ENCODE measurements around the gene PTCRA.
"Not testable (repeated sequence)": the region's sequence is repeated elsewhere in the genome, so short reads cannot be mapped to it uniquely, and the experiment has no call there.

The PTCRA gene

GRCh38 chr6:42904467-42904866 is 11.4 kb upstream of the PTCRA start:
- DNase-seq = no peak

GRCh38 chr6:42907336-42907735 is 8.5 kb upstream of the PTCRA start:
- DNase-seq = no peak

- DNase-seq = no peak
Measured at GRCh38 chr6:42909835-42910234, 6.0 kb upstream of the PTCRA start.

- DNase-seq = no peak
Measured at GRCh38 chr6:42911171-42912021, 4.5 kb upstream of the PTCRA start.

GRCh38 chr6:42914546-42914945 is 1.3 kb upstream of the PTCRA start:
- DNase-seq = no peak

- DNase-seq = no peak
Measured at GRCh38 chr6:42916288-42916687, 435 bp downstream of the PTCRA start.

- DNase-seq = no peak
Measured at GRCh38 chr6:42921801-42922200, 5.9 kb downstream of the PTCRA start.

GRCh38 chr6:42923666-42924065 is 7.8 kb downstream of the PTCRA start:
- no peak for DNase-seq

- no peak for DNase-seq
Measured at GRCh38 chr6:42925248-42925857, 9.5 kb downstream of the PTCRA start.

- DNase-seq = peak; percentile 92
Measured at GRCh38 chr6:42928986-42929820, 13.3 kb downstream of the PTCRA start, which contains the start of gene CNPY3. CNPY3 (plus strand) TSS chr6:42929480; CDS start chr6:42929571, 91 bp downstream.

GRCh38 chr6:42929821-42930360 is 14.0 kb downstream of the PTCRA start:
- DNase-seq = no peak

- DNase-seq = no peak
Measured at GRCh38 chr6:42932412-42932811, 16.6 kb downstream of the PTCRA start.

- DNase-seq = no peak
Measured at GRCh38 chr6:42933205-42933604, 17.4 kb downstream of the PTCRA start.

- no peak for DNase-seq
Measured at GRCh38 chr6:42935322-42935721, 19.5 kb downstream of the PTCRA start.

GRCh38 chr6:42936398-42936797 is 20.5 kb downstream of the PTCRA start:
- no peak for DNase-seq

- no peak for DNase-seq
Measured at GRCh38 chr6:42937548-42938427, 21.9 kb downstream of the PTCRA start.

GRCh38 chr6:42938428-42938796 is 22.6 kb downstream of the PTCRA start:
- DNase-seq = no peak

- DNase-seq = no peak
Measured at GRCh38 chr6:42938987-42939809, 23.3 kb downstream of the PTCRA start.

GRCh38 chr6:42939810-42940167 is 23.9 kb downstream of the PTCRA start:
- DNase-seq = no peak

- no peak for DNase-seq
Measured at GRCh38 chr6:42940493-42941045, 24.7 kb downstream of the PTCRA start.

- DNase-seq = not testable (repeated sequence)
Measured at GRCh38 chr6:42941356-42941755, 25.5 kb downstream of the PTCRA start.

Measured in NCI-H2227 treated with DMSO at 0.1 percent for 48 hours (cell line).